Measurements from ENCODE around the gene MAGI2.
A peak's percentile ranks its signal among the peaks of the same experiment; 100 is the strongest.

MAGI2 gene

GRCh38 chr7:78039790-78040776 lies 1413.4 kb downstream of the MAGI2 start:
- DNase-seq (ENCODE audit: low read depth in 3 of 3) = peak in 2 of 3 experiments; percentile 15 to 16

GRCh38 chr7:78038465-78039080 lies 1414.9 kb downstream of the MAGI2 start:
- no peak for DNase-seq (ENCODE audit: low read depth in 3 of 3)

GRCh38 chr7:78037603-78038002 lies 1415.9 kb downstream of the MAGI2 start:
- no peak for DNase-seq (ENCODE audit: low read depth in 3 of 3)

GRCh38 chr7:78033410-78033809 lies 1420.1 kb downstream of the MAGI2 start:
- no peak for DNase-seq (ENCODE audit: low read depth in 3 of 3)

GRCh38 chr7:78026492-78026891 lies 1427.0 kb downstream of the MAGI2 start:
- DNase-seq (ENCODE audit: low read depth in 3 of 3) = no peak

- DNase-seq (ENCODE audit: low read depth in 3 of 3) = no peak
These were observed 1428.9 kb downstream of the MAGI2 start for GRCh38 chr7:78024591-78024990.

GRCh38 chr7:78023191-78023590 lies 1430.3 kb downstream of the MAGI2 start:
- DNase-seq (ENCODE audit: low read depth in 3 of 3) = no peak

GRCh38 chr7:78022165-78022564 lies 1431.3 kb downstream of the MAGI2 start:
- DNase-seq (ENCODE audit: low read depth in 3 of 3) = no peak

- no peak for DNase-seq (ENCODE audit: low read depth in 3 of 3)
These were observed 1432.6 kb downstream of the MAGI2 start for GRCh38 chr7:78020874-78021249.

- peak in 1 of 3 experiments; percentile 7 for DNase-seq (ENCODE audit: low read depth in 3 of 3)
These were observed 1433.2 kb downstream of the MAGI2 start for GRCh38 chr7:78020136-78020873.

- DNase-seq (ENCODE audit: low read depth in 3 of 3) = peak; percentile 31 to 68 (median 42)
These were observed 1433.9 kb downstream of the MAGI2 start for GRCh38 chr7:78019447-78020135.

GRCh38 chr7:78018641-78019446 lies 1434.6 kb downstream of the MAGI2 start:
- DNase-seq (ENCODE audit: low read depth in 3 of 3) = peak in 1 of 3 experiments; percentile 3

- DNase-seq (ENCODE audit: low read depth in 3 of 3) = no peak
These were observed 1435.8 kb downstream of the MAGI2 start for GRCh38 chr7:78017591-78018100.

GRCh38 chr7:78015574-78016260 lies 1437.8 kb downstream of the MAGI2 start:
- DNase-seq (ENCODE audit: low read depth in 3 of 3) = no peak

GRCh38 chr7:78014401-78014800 lies 1439.1 kb downstream of the MAGI2 start:
- DNase-seq (ENCODE audit: low read depth in 3 of 3) = no peak

- DNase-seq (ENCODE audit: low read depth in 3 of 3) = no peak
These were observed 1440.1 kb downstream of the MAGI2 start for GRCh38 chr7:78013386-78013785.

GRCh38 chr7:78011642-78012041 lies 1441.8 kb downstream of the MAGI2 start:
- DNase-seq (ENCODE audit: low read depth in 3 of 3) = no peak

GRCh38 chr7:78007231-78007630 lies 1446.2 kb downstream of the MAGI2 start:
- DNase-seq (ENCODE audit: low read depth in 3 of 3) = no peak

GRCh38 chr7:78006063-78006755 lies 1447.3 kb downstream of the MAGI2 start:
- no peak for DNase-seq (ENCODE audit: low read depth in 3 of 3)
